Measurements from ENCODE around the gene GTF3C2.

The GTF3C2 gene, protein sequence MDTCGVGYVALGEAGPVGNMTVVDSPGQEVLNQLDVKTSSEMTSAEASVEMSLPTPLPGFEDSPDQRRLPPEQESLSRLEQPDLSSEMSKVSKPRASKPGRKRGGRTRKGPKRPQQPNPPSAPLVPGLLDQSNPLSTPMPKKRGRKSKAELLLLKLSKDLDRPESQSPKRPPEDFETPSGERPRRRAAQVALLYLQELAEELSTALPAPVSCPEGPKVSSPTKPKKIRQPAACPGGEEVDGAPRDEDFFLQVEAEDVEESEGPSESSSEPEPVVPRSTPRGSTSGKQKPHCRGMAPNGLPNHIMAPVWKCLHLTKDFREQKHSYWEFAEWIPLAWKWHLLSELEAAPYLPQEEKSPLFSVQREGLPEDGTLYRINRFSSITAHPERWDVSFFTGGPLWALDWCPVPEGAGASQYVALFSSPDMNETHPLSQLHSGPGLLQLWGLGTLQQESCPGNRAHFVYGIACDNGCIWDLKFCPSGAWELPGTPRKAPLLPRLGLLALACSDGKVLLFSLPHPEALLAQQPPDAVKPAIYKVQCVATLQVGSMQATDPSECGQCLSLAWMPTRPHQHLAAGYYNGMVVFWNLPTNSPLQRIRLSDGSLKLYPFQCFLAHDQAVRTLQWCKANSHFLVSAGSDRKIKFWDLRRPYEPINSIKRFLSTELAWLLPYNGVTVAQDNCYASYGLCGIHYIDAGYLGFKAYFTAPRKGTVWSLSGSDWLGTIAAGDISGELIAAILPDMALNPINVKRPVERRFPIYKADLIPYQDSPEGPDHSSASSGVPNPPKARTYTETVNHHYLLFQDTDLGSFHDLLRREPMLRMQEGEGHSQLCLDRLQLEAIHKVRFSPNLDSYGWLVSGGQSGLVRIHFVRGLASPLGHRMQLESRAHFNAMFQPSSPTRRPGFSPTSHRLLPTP

DNA sequence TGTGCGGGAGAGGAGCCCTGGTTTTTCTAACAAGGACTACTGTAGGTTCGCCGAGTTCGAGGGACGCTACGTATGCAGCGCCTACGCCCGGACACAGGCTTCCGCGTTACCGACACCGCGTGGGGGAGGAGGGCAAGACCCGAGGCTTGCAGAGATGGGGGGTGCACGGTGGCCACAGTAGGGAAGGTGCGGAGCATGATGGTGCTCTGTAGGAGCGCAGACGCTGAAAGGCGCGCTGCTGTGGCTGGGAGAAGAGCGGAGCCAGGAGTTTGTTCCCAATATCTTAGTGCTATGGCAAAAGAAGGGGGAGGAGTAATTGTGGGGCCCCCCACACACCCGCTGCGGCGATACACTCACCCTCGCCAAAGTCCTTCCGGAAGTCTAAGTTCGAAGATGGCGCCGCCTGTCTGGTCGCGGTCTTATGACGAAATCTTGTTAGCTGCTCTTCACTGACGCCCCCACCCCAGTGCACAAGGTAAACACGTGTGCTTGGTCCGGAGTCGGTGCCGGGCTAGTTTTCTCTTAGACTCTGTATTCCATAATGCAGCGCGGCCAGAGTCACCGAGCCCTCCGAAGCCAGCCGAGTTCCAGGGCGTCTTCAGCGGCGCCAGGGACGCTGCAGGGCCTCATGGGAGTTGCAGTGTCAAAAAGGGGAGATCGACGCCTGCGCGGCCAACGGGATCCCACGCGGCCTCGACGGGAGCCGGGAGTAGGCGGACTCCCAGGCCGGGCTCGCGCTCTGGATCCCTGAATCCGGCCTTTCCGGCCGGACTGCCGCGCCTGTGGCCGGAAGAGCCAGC is at the start of gene GTF3C2:
Gene GTF3C2 (minus strand): TSS at position 383 of the 800 bp plus-strand sequence. CDS start 13,210 bp downstream, outside the sequence.
- DNase-seq (ENCODE audit: low read depth): peak; percentile 76

DNA sequence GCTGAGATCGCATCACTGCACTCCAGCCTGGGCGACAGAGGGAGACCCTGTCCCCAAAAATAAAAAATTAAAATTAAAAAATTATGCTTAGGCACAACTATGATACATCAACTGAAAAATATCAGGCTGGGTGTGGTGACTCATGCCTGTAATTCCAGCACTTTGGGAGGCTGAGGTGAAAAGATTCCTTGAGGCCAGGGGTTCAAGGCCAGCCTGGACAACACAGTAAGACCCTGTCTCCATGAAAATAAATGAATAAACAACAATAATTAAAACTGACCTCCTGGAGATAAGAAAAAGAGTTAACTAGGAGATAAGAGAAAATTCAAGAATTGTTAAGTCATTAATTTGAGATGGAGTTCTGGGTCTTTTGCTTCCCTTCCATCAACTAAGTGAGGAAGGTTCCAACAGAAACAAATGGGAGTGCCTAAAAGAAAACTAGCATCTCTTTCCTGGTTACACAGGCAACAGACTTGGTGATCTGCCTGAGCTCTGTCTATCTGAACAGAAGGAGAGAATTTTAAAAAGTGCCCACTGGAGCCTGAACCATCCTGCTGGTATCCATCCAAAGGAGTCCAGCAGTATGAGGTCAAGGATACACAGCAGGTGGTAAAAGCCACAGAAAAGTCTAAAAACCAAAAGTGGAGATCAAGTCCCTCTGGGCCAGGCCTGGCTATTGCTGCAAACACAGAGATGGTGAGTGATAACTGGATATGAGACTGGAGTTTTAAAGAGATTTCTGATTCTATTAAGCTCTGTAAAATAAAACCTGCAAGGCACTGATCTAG is 44.0 kb upstream of the GTF3C2 start:
- no peak for DNase-seq (ENCODE audit: low read depth)

DNA sequence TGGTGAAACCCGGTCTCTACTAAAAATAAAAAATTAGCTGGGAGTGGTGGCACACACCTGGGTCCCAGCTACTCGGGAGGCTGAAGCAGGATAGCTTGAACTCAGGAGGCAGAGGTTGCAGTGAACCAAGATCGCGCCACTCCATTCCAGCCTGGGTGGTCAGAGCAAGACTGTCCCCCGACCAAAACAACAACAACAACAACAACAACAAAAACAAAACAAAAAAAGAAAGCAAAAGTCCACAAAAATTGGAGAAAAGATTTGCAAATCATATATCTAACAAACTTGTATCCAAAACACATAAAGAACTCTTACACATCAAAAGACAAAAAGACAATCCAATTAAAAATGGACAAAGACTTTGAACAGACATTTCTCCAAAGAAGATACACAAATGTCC is 42.4 kb upstream of the GTF3C2 start:
- no peak for DNase-seq (ENCODE audit: low read depth)

DNA sequence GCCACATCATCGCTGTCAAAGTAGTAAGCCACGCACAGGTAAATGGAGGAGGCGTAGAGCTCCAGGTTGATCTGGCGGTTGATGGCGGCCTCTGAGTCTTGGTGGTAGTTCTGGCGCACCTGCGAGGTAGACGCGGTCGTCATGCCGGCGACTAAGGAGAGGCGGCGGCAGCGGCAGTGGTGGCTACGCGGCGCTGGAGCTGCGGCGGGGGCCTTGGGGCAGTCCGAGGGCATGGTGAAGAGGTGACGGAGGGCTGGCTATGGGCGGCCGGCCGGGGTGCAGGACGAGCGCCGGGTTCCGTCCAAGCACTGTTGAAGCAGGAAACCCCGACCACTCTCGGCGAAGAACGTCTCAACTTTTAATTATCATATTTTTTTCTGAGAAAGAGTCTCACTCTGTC is 36.7 kb upstream of the GTF3C2 start:
- no peak for DNase-seq (ENCODE audit: low read depth)

DNA sequence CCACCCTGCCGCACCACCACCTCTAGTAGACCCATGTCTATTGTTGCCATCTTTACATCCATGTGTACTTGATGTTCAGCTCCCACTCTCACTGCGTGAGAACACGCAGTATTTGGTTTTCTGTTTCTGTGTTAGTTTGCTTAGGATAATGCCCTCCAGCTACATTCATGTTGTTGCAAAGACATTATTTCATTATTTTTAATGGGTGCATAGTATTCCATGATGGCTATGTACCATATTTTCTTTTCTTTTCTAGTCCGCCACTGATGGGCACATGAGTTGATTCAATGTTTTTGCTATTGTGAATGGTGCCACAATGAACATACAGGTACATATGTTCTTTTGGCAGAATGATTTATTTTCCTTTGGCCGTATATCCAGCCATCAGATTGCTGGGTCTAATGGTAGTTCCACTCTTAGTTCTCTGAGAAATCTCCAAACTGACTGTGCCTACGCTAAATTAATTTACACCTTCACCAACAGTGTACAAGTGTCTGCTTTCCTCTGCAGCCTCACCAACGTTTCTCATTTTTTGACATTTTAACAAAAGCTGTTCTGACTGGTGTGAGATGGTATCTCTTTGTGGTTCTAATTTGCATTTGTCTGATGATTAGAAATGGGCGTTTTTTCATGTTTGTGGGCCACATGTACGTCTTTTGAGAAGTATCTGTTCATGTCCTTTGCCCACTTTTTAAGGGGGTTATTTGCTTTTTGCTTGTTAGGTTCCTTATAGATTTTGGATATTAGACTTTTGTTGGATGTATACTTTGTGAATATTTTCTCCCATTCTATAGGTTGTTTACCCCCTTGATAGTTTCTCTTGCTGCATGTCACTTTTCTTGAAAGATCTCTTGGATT is 34.5 kb upstream of the GTF3C2 start:
- no peak for DNase-seq (ENCODE audit: low read depth)

DNA sequence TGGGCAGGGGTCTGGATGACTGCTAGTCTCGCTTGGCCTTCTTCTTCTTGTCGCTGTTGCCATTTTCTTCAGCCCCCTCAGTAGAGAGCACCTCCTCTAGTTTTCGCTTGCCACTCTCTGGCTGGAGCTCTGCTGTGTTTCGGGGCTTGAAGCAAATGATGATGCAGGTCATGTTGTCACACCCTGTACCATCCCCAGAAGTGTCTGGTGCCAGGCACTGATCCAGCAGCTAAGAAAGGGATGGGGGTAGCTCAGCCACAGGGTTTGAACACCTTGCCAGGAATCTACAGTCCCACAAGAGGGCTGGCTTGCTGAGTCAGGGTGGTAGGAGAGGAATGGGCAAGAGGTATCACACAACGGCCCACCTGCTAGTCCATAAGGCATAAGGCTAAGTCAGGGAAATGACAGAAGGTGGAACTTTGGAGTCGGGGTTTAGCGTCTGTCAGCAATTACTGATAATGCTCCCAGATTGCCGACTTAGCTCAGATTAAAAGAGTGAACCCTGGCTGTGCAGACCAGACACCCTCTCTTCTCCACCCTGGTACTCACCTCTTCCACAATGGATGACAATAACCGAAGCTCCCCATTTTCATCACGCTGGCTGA is 25.1 kb upstream of the GTF3C2 start:
- no peak for DNase-seq (ENCODE audit: low read depth)

DNA sequence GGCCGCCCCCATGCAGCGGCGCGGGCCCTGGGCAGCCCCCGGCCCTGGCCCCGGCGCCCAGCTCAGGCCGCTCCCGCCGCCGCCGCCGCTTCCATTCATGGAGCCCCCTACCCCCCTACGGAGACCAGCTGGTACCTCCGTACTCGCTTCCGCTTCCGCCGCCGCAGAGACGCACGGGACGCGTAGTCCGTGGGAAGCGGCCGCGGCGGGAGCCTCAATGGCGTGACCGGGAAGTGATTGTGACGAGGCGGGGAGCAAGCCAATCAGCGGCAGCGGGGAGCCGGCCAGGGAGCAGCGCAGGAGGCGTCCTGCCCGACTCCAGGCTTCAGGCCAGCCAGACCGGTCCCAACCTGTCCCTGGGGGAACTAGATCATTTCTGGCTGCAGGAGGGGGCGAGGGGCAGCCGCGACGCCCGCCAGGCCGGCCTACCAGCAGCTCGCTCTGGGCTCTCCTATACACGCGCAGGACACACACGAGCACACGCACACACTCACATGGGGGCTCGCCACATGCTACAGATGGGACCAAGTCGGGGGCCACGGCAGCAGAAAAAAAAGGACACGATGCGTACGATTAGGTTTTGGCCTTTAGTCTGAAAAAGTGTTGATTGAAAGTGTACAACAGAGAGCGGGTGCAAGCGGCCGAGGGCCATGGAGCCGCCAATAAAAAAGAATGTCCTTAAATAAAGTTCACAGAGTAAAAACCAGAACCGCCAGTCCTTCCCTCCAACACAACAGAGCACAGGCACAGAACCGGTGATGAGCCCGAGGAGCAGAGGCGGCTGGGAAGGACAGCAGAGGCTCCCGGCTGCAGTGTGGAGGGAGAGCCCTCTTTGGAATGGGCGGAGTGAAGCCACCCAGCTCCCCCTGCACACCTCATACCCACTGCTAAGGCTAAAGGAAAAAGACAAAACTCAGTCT is 24.3 kb upstream of the GTF3C2 start, which contains the start of gene ZNF513:
Gene ZNF513 (minus strand): TSS at position 109 of the 920 bp plus-strand sequence. CDS start 208 bp downstream, outside the sequence.
- DNase-seq (ENCODE audit: low read depth): peak; percentile 72

DNA sequence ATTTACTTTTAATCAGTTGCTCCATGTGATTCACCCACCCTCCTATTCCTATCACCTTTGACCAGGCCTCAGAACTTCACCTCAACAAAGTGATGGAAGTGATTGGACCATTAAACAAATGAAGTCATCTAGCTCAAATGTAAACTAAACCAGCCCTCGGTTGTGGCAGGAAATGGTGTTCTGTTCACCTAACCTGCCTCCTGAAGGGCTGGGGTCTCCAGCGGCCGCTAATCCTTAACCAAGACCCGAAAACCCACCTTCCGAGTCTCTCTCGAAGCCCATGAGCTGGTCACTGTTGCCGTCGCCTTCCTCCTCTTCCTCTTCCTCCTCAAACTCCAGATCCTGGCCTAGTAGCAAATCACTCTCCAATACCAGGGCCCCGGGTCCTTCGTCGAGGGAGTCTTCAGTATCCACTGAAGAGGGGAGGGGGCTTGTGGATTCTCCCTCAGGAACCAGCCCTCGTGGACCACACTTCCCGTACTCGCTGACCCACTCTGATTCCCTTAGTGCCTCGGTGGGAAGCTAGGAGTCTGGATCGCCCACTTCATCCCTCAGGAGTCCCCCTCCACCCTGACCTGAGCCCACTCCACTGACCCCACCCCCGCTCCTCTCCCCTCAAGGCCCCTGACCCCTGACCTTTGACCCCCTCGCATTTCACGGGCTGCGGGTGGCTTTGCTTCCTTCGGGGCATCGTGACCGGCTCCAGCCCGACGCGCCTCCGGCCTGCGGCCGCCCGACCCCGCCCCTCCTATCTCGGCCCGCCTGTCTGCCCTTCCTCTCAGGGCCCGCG is 23.5 kb upstream of the GTF3C2 start:
- DNase-seq (ENCODE audit: low read depth): no peak

DNA sequence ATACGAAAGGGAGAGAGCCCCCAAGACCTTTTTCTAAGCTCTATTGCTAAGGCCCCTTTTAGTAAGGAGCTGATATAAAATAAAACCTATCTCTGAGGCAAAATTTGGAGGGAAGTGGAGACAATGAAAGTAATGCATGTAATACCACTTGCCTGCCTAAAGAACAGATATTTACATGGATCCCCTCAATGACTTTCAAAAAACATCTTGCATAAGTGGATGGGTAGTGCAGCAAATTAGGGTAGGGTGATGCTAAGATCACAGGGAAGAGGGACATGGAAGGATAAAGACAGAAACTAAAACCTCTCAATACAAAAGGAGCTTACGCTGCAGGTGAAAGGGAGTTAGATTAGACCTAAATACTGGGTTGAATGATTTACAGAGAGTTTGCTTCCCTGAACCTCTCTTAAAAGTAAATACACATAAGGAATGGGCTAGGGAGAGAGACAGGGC is 22.8 kb upstream of the GTF3C2 start:
- DNase-seq (ENCODE audit: low read depth): no peak

DNA sequence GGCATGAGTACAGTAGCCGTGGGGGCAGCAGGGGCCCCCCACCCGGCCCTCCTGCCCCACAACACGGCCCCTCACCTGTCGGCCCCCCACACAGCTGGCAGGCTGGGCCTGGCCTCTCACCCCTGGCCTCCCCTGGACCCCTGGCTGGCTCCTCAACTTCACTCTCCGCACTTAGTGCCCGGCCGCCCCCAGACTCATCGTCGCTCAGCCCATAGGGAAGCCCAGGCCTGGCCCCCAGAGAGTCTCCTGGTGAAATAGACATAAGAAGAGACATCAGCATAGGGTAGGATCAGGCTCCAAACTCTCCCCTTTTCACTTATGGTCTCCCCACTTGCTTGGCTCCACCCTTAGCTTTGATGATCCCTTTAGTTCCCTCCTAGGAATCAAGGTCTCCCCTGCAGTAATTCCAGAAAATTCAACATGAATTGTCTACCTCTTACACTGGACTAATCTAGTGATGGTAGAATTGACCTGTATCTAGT is 22.3 kb upstream of the GTF3C2 start:
- DNase-seq (ENCODE audit: low read depth): no peak

DNA sequence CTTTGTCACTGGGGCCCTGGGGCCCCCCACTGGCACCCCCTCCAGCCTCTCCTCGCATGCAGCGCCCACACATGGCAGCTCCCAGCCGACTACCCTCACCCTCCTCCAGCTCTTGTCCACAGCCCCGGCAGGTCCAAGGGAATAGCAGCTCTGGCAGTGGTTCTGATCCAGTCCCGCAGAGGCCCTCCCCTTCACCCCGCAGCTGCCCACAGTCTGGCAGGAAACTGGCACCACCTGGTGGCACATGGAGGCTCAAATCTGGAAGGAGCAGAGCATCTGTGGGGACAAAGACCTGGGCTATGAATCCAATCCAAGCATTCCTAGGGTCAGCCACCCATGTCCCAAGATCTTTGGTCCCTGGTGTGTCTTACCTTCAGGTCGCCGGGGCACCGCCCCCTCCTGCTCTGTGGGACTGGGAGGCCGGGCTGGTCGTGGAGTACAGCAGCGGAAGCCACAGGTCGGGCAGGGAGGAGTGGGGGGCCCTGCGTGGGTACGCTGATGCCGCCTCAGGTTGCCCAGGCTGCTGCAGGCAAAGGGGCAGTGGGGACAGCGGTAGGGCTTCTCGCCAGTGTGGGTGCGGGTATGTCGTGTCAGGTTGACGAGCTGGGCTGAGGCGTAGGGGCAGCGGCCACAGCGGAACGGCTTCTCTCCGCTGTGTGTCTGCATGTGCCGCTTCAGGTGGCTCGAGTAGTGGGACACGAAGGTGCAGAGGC is 21.7 kb upstream of the GTF3C2 start:
- no peak for DNase-seq (ENCODE audit: low read depth)

DNA sequence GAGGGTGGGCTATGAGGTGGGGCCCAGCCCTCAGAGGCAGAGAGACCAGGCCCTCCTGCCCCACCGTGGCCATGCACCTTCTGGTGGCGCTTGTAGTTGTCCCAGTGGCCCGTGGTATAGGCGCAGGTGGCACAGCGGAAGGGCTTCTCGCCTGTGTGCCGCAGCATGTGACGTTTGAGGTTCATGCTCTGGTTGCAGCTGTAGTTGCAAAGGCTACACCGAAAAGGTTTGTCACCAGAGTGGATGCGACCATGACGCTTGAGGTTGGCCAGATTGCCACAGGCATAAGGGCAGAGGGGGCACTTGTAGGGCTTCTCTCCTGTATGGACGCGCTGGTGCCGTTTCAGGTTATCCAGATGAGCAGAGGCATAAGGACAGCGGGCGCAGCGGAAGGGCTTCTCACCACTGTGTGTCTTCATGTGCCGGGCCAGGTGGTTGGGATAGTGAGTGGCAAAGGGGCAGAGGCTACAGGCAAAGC is 21.1 kb upstream of the GTF3C2 start:
- DNase-seq (ENCODE audit: low read depth): no peak

DNA sequence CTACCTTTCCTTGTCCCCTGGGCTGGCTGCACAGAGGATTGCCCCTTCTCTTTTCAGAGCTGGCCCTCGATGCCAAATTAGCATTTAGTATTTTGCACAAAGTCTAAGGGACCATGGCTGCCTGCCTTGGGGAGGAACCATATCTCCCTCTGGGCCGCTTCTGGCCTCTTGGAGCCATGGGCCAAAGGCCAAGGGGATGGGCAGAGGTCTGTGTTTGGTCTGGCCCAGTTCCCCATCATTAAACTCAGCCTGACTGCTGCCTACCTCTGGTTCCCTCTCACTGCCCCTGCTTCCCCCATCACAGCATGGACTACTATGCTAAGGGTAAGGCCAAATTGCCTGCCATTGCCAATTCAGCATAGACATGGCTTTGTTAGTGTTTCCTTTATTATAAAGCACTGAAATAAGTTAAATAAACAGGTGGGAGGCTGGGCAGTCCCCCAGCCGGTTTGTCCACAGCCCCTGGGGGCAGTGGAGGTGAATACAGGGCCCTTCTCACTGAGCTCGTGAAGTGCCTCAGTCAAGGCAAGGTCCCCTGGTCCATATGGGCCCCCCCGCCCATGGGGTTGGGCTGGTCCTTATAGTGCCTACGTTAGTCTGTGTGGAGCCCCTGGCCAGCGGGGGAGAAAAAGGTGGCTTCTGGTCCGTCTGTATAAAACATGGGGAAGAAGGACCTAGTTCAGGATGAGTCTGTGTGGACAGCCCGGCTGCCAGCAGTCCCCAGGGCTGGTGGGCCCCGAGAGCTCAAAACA is 20.5 kb upstream of the GTF3C2 start:
- DNase-seq (ENCODE audit: low read depth): no peak

DNA sequence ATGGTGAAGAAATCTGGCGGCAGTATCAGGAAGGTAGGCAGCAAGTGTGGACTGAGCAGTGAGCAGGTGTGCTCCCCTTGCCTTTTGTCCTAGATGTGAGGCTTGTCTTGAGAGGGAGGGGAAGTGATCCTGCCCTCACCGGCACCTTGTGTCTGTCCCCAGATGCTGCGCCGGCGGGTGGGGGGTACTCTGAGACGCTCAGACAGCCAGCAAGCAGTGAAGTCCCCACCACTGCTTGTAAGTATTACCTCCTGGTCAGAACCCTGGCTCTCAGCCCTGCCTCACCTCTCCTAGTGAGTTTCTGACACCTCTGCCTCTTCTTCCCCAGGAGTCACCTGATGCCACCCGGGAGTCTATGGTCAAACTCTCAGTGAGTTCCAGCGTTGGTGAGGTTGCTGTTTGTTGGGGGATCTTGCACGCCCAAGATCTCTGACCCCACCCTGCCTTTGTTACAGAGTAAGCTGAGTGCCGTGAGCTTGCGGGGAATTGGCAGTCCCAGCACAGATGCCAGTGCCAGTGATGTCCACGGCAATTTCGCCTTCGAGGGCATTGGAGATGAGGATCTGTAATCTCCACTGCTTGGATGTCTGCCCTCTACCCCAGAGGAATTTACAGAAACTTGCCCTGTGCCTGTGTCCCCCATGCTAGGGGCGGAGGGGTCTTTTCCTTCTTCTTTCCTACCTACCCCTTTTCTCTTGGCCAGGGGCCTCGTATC is 19.7 kb upstream of the GTF3C2 start:
- DNase-seq (ENCODE audit: low read depth): no peak

DNA sequence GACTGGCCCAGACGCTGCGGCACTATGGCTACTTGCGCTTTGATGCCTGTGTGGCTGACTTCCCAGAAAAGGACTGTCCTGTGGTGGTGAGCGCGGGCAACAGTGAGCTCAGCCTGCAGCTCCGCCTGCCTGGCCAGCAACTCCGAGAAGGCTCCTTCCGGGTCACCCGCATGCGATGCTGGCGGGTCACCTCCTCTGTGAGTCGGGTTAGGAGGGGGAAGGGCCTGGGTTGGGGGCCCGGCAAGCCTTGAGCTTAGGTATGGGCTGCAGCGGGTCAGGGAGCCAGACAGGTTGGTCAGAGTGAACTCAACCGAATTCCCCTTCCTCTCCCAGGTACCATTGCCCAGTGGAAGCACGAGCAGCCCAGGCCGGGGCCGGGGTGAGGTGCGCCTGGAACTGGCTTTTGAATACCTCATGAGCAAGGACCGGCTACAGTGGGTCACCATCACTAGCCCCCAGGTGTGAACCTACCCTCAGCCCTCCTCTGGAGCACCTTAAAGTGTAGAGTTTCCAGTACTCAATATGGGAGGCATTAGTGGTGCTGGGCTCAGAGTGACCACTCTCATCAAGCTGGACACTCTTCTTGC is 19.0 kb upstream of the GTF3C2 start:
- no peak for DNase-seq (ENCODE audit: low read depth)

Measured in non-pigmented ciliary epithelial cell (primary cell).